A673 (cell line): Measurements from ENCODE around the gene PCLO.

ENCODE experiments used
- EZH2 ChIP-seq: fragments of 200-600 bp; sonication (generic); IDR thresholded peaks from 2 replicates; pipeline ENCODE4 v1.6.1; 2017; ENCODE audit warnings: borderline replicate concordance, low read depth, mild to moderate bottlenecking, mixed read lengths, antibody characterized with exemption, low read length; ENCODE audit not compliant: poor library complexity, severe bottlenecking
- TF ChIP-seq, protein P1 (sequence below): fragments of 300-800, 200-600 bp; sonication (generic); conservative IDR thresholded peaks from 2 replicates; pipeline ENCODE4 v1.5.1; 2017; ENCODE audit warnings: low read depth, mild to moderate bottlenecking, antibody characterized with exemption, low read length, moderate library complexity, mixed read lengths

GRCh38 chr7:83143107-83143506 is 19.6 kb downstream of the PCLO start:
- no peak for TF ChIP-seq EZH2
- TF ChIP-seq, protein P1, sequence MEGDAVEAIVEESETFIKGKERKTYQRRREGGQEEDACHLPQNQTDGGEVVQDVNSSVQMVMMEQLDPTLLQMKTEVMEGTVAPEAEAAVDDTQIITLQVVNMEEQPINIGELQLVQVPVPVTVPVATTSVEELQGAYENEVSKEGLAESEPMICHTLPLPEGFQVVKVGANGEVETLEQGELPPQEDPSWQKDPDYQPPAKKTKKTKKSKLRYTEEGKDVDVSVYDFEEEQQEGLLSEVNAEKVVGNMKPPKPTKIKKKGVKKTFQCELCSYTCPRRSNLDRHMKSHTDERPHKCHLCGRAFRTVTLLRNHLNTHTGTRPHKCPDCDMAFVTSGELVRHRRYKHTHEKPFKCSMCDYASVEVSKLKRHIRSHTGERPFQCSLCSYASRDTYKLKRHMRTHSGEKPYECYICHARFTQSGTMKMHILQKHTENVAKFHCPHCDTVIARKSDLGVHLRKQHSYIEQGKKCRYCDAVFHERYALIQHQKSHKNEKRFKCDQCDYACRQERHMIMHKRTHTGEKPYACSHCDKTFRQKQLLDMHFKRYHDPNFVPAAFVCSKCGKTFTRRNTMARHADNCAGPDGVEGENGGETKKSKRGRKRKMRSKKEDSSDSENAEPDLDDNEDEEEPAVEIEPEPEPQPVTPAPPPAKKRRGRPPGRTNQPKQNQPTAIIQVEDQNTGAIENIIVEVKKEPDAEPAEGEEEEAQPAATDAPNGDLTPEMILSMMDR: no peak
